GM12872 (cell line): ENCODE data around the gene LAGE3.

Source experiments
- CTCF ChIP-seq: IDR thresholded peaks from 3 replicates; pipeline ENCODE4 v1.5.1; 2011; ENCODE audit warnings: low read depth, mild to moderate bottlenecking, low read length, moderate library complexity; ENCODE audit not compliant: insufficient read depth

Gene LAGE3

DNA sequence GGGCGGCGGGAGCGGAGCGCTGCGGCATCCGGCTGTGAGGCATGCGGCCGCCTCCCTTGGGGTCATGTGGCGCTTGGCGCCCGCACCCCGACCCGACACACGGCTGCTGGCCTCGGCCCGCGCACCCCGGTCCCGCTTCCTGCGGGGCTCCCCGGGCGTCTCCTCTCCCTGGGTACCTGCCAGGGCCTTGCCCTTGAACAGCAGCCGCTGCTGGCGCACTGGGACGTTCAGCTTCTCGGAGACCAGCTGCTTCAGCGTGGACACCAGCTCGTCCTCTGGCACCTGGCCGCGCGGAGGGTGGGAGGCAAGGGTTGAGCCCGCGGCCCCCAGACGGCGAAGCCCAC, 6.9 kb upstream of the LAGE3 start:
- TF ChIP-seq CTCF = no peak

DNA sequence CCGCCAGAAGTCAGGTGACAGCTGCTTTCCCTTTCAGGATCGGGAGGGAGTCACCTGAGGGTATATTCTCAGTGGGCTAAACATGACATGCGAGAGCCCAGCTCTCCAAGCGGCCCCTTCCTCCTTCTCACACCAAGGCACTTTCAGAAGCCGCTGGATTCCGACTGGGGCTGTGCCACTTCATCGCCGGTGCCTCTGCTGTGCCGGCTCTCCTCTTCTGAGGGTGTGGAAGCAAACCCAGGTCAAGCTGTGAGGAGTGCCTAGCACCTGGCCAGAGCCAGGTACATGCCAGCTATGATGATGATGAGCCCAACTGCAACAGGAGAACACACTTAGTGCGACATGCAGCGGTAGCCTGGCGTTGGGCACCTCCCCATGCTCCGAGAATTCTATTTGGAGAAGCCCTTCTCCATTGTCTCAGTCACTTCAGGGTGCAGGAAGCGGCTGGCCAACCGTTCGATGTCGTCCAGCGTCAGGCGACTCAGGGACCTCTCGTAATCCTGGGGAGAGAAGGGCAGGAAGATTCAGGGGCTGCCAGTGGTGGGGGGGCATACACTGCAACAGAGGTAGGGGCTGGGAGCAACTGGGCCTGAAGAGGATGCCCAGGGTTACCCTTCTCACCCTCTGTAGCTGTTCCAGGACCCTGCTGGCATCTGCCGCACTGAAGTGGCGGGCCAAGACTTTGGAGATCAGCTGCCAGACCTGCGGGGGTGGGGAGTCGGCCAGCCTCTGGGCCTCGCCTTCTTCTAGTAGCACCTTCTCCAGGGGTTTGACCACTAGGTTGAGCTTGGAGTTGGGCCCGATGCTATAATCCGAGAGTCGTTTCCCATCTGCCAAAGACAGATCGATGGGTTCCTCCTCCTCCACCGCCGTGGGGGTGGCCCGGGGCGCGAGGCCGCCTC, 6.3 kb upstream of the LAGE3 start:
- no peak for TF ChIP-seq CTCF

DNA sequence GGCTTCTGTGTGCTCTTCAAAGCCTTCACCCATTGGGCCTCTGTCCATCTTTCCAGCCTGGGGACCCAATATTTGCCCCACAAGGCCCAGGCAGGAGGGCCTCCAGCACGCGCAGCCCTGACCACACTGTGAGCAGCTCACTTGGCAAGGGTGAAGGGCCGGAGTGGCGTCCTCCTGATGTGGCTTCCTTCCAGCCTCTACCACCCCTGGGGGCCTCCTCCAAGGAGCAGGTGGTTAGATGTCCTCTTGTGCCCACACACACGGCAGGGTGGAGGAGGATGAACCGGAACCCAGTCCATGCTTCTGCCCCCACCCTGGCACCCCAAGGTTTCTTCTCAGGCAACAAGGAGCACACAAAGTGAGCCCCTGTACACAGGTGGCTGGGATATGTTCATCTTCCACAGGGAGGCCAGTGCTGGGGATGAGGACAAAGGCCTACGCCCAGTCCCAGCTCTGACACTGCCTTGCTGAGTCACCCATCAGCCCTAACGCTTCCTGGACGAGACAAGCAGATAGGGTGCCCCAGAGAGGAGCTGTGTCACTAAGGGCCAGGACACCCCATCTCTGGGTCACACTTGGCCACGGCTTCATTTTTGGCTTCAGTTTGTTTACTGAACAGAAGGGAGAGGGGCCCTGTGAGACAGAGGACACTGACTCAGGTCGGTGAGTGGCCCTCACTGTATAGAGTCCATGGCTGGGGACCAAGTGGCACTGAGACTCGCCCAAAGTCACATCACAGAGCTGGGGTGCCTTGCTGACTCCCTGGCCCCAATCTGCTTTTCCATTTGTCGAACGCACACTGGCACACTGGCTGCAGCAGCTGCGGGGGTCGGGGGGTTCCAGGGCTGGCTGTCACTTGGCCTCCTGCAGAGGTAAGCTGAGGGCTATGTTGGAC, 5.4 kb upstream of the LAGE3 start:
- TF ChIP-seq CTCF = no peak

- no peak for TF ChIP-seq CTCF
Observed at GRCh38 chrX:154483325-154483724, 4.2 kb upstream of the LAGE3 start.

DNA sequence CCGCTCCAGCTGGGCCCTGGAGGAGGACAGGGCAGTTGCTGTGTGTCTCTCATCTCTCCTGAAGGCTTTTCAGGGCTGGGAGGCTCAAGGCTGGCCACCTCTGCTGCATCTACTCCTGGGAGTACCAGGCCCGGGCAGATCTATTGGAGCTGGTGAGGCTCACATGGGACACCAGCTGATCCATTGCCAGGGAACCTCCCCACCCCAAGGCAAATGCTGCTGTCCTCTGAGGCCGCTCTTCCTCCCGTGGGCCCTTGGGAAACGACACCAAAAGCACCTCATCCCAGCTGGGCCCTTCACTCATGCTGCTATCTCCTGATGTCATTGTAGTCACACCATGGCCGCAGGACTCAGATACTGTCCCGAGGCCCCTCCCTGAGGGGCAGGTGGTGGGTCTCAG, 3.7 kb upstream of the LAGE3 start:
- no peak for TF ChIP-seq CTCF

DNA sequence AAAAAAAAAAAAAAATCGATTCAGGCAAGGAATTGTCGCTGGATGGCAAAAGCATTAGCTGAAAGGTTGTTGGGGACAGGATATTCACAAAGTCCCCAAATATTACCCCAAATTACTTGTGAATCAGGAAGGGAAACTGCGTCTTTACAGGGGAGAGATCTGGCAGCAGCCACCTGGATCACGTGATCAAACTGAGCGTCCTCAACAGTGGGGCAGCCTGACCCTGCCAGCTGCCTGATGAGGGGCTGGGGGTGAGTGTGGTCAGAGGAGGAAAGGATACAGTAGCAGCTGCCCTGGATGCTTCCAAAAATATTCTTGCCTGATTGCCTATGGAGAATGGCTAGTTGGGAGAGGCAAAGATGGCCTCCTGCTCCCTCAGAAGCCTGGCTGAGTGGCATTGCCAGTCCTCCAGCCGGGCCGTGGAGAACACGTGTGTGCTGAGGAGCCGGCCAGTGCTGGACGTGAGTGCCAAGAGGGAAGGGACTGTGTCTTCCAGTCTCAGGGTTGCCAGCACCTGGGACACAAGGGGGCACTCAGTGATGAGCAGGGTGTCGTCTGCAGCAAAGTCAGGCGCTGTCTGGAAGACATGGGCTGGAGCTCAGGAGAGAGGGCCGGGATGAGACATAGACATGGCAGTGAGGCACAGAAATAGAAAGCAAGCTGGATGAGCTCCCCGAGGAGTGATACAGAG, 3.0 kb upstream of the LAGE3 start:
- TF ChIP-seq CTCF = no peak

DNA sequence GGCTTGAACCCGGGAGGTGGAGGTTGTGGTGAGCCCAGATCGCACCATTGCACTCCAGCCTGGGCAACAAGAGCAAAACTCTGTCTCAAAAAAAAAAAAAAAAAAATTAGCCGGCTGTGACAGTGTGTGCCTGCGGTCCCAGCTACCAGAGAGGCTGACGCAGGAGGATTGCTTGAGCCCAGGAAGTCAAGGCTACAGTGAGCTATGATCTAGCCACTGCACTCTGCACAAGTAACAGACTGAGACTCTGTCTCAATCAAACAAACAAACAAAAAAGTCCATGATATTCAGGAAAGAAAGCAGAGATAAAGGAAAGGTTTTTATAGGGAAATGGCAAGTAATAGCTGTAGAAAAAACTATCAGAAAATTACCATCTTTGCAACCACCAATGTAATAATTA, 2.1 kb upstream of the LAGE3 start:
- no peak for TF ChIP-seq CTCF
